ENCODE results near the gene HECTD1.
"Not testable (repeated sequence)": the region's sequence is repeated elsewhere in the genome, so short reads cannot be mapped to it uniquely, and the experiment has no call there.

HECTD1 gene

DNA sequence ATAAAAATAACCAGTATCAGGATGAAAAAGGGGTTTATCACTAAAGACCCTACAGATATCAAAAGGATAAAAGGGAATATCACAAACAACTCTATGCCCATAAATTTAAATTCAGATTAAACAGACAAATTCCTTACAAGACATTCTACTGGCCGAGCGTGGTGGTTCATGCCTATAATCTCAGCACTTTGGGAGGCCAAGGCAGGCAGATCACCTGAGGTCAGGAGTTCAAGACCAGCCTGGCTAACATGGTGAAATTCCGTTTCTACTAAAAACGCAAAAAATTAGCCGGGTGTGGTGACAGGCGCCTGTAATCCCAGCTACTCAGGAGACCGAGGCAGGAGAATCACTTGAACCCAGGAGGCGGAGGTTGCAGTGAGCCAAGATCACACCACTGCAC, 15.0 kb downstream of the HECTD1 start:
- not testable (repeated sequence) for DNase-seq

DNA sequence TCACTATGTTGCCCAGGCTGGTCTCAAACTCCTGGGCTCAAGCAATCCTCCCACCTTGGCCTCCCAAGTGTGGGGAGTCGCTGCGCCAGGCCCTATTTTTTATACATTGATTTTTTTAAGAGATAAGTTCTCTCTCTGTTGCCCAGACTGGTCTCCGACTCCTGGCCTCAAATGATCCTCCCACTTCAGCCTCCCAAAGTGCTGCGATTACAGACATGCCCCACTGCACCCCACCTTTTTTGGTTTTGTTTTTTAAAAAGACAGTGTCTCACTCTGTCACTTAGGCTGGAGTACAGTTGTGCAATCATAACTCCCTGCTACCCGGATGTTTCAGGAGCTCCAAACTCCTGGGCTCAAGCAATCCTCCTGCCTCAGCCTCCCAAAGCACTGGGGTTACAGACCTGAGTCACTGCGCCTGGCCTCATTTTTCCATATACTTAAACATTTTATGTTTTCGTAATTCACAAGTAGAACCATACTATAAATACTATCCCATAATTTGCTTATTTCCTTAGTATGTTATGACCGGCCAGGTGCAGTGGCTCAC, 16.8 kb downstream of the HECTD1 start:
- DNase-seq, result no peak

DNA sequence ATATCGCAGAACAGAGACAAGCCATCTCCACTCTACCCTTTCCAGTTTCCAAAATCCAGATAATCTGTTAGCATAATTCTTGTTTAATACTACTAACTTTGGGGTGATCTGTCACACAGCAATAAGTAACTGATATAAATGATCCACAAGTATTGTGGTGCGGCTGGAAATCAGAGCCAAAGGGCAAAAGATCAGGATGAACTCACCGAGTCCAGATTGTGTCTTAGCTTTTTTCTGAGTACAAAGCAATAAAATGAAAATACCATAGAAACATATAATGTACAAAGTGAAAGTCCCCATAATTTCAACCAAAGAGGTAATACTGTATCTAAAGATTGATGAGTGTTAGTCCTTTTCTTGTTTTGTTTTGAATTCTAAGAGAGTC, 17.4 kb downstream of the HECTD1 start:
- DNase-seq, result no peak

DNA sequence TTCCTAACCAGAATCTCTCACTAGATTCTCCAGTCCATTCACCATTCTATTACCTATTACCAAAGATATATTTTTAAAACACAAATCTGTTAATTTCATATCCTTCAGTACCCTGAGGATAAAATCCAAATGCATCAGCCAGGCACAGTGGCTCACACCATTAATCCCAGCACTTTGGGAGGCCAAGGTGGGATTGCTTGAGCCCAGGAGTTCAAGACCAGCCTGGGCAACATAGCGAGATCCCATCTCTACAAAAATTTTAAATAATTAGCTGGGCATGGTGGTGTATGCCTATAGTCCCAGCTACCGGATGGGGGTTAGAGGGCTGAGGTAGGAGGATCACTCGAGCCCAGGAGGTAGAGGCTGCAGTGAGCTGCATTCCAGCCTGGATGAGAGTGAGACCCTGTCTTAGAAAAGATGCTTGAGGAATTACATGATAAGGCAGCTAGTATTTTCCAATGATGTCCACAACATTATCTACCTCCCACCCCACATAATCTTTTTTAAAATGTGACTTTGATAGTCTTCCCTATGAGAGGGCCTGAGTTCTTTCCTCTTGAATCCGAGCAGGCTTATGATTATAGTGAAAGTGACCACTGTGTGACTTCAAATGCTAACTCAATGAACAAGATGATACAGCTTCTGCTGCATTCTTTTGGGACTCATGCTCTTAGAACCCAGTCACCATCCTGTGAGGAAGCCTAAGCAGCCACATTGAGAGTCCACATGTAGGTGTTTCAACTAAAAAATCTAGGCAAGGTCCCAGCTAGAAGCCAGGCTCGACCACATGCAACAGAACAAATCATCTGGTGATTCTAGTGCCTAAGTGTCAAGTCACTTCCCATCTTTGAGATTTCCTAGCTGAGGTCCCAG, 18.0 kb downstream of the HECTD1 start:
- DNase-seq, result no peak

DNA sequence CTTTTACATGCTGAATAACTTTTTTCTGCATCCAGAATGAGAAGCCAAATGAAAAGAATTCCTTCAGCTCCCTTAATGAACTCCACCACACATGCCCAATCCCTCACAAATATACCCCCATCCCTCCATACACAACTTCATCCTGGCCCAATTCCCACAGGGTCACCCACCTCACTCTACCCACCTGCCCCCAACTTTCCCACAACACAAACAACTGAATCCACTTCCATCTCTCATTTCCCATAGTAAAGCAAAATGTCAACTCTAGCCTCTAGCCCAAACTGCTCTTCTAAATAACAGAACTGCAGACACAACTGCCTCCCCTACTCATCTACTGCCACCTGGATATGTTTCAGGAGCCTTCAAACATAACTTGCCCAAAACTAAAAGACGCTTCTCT, 18.8 kb downstream of the HECTD1 start:
- DNase-seq, result no peak

DNA sequence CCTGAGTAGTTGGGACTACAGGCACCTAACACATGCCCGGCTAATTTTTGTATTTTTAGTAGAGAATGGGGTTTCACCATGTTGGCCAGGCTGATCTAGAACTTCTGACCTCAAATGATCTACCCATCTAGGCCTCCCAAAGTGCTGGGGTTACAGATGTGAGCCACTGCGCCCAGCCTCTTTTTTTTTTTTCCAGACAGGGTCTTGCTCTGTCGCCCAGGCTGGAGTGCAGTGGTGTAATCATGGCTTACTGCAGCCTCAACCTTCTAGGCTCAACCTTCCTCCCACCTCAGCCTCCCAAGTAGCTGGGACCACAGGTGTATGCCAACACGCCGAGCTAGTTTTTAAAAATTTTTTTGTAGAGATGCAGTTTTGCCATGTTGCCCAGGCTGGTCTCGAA, 25.6 kb downstream of the HECTD1 start:
- DNase-seq, result not testable (repeated sequence)

DNA sequence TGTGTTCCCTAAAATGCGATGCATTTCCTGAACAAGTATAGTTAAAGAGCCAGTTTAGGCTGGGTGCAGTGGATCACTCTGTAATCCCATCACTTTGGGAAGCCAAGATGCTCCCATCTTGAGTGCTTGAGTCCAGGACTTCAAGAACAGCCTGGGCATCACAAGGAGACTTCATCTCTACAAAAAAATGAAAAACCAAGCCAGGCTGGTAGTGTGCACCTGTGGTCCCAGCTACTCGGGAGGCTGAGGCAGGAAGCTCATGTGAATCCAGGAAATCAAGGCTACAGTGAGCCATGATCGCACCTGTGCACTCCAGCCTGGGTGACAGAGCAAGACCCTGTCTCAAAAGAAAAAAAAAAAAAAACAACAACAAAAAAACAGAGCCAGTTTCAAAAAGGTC, 26.3 kb downstream of the HECTD1 start:
- no peak for DNase-seq

DNA sequence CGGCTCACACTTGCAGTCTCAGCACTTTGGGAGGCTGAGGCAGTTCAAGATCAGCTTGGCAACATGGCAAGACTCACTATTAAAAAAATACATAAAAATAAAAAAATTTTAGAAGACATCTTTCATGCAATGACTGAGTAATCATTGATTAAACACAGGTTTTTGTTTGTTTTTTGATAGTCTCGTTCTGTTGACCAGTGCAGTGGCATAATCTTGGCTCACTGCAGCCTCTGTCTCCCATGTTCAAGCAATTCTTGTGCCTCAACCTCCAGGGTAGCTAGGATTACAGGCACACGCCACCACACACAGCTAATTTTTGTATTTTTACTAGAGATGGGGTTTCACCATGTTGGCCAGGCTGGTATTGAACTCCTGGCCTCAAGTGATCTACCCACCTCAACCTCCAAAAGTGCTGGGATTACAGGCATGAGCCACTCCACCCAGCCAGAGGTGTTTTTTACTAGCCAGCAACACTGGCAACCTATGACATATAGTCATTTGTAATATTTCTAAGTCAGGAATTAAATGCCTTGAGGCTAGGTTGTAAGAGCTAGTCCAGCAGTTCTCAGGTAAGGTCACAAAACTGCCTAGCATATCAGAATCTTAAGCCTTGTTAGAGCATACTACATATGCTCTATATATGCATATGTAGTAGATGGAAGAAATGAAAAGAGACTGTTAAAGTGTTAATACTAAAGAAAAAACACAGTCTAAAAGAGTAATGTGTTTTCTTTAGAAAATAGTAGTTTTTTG, 27.1 kb downstream of the HECTD1 start:
- DNase-seq, result no peak

DNA sequence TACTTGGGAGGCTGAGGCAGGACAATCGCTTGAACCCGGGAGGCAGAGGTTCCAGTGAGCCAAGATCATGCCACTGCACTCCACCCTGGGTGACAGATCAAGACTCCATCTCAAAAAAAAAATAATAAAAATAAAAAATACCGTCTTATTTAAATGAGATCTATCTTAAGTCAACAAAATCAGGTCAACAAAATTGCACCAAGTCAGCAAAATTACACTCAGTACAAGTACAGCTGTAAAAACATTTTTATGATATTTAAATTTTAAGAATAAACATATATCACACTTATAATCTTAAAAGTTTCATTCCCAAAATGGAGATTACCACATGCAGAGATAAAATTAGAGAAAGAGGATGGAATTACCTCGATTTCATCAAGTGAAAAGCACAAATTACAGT, 33.2 kb downstream of the HECTD1 start:
- no peak for DNase-seq

DNA sequence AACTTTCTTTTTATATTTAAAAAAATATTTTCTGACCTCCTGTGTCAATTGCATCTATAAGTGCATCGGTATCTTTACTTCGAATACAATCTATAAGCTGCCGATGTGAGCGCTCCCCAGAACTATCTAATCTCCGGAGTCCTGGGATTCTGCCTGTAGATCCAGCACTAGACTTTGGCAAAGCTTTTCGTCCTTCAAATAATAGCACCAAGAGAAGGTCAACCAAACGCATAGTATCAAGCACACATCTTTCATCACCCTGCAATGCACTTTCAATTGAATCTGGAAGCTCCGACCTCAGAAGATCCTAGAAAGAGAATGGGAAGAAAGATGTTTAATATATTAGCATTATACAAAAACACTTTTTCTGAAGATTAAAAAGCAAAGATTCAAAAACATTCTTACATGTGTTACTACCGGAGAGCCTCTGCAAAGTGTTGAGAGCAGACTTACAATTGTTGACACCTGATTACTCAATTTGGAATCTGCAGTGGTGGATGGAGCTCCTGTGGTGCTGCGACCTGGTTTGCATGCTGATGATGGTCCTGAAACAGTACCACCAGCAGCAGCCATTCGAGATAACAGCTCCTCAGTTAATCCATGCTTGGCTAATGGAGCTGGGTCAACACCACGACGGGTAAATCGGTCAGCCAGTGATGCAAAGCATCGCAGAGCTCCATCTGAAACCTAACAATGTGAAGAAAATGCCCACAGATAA, 34.3 kb downstream of the HECTD1 start:
- no peak for DNase-seq

DNA sequence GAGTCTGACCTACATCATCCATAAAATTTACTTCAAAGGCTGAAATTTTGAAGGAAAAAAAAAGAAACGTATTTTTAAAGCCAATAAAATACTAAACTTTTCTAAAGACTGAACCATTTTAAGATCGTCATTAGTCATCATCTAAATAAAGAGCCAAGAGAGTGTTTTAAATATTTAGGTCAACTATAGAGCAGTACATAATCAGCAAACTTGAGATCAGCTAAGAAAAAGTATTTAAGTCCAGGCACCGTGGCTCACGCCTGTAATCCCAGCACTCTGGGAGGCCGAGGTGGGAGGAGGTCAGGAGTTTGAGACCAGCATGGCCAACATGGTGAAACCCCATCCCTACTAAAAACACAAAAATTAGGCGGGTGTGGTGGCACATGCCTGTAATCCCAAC, 35.5 kb downstream of the HECTD1 start:
- no peak for DNase-seq

DNA sequence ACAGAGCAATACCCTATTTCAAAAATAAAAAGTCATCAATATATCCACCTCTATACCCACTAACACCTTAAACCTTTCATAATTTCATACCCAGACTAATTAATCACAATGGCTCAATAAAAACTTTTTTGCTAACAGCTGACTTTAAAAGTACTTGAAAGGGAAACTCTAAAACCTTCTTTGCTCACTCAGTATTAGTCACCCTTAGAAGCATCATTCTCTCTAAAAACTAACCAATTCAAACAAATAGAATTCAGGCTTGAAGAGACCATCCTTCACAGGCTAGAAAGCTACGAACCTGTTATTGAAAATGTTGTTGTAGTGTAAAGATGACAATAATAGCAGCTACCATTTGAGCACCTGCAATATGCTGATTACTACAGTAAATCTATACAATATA, 37.2 kb downstream of the HECTD1 start:
- no peak for DNase-seq

DNA sequence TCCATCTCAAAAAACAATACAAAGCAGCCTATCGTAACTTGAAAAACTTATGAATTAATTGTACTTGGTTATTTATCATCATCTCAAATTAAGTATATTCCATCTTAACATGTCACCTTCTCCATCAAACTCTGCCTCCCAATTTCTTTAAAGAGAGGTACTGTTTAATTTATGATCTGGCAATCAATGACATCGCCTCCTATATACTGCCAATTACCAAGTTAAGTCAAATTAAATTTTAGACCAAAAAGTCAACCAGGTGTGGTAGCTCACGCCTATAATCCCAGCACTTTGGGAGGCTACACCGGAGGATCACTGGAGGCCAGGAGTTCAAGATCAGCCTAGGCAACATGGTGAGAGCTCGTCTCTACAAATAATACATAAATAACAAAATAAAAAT, 37.7 kb downstream of the HECTD1 start:
- no peak for DNase-seq

DNA sequence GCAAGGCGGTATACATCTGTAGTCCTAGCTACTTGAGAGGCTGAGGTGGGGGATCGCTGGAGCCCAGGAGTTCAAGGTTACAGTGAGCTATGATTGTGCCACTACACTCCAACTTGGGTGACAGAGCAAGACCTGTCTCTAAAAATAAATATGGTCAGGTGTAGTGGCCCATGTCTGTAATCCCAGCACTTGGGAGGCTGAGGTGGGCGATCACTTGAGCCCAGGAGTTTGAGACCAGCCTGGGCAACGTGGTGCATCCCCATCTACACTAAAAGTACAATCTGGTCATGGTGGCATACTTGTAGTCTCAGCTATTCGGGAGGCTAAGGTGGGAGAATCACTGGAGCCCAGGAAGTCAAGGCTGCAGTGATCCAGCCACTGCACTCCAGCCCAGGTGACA, 40.6 kb downstream of the HECTD1 start:
- DNase-seq, result no peak

DNA sequence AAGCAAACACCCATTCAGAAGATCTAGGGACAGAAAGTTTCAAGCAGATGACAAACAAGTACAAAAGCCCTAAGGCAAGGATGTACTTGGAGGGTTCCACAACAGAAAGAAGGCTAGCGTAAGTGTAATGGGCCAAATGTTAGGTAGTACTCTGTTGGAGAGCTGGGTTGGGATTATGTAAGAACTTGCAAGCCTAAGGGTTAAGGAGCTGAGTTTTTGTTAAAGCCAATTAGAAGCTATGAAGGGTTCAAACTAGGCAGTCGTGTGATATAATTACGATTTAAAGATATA, 41.4 kb downstream of the HECTD1 start:
- no peak for DNase-seq

DNA sequence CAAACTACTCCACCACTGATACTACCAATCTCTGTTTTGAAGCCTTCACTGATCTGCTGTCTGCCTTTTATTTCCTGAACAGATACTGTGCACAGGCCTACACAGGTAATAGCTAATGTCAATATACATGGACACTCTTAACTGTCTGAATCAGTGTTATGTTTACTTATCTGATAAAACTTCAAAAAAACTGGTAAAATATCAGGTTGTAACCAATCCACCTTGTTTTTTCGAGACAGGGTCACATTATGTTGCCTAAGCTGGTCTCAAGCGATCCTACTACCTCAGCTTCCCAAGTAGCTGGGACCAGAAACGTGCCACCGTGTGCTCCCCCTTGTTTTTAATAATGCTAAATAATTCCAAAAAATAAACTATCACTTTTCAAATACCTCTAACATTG, 43.5 kb downstream of the HECTD1 start:
- no peak for DNase-seq

DNA sequence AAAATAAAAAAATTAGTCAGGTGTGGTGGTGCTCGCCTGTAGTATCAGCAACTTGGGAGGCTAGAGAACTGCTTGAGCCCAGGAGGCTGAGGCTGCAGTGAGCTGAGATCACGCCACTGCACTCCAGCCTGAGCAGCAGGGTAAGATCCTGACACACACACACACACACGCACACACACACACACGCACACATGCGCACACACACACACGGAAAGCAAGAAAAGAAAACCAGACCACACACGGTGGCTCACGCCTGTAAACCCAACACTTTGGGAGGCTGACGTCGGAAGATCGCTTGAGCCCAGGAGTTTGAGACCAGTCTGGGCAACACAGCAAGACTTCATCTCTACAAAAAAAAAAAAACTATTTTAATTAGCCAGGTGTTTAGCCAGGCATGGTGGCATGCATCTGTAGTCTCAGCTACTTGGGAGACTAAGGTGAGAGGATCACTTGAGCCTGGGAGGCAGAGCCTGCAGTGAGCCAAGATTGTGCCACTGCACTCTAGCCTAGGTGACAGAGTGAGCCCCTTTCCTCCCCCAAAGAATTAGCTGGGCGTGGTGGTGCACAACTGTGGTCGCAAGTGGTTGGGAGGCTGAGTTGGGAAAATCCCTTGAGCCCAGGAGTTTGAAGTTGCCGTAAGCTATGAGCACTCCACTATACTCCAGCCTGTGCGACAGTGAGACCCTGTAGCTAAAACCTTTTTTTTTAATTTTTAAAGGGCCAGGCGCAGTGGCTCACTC, 44.5 kb downstream of the HECTD1 start:
- no peak for DNase-seq

DNA sequence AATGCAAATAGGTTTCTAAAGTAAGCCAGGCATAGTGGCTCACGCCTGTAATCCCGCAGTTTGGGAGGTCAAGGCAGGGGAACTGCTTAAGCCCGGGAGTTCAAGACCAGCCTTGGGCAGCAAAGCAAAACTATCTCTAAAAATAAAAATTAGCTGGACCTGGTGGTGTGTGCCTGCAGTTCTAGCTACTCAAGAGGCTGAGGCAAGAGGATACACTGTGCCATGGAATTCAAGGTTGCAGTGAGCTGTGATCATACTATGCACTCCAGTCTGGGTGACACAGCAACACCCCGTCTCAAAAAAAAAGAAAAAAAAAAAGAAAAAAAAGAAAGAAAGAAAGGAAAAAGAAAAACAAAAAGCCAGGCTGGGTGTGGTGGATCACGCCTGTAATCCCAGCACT, 46.3 kb downstream of the HECTD1 start:
- no peak for DNase-seq

DNA sequence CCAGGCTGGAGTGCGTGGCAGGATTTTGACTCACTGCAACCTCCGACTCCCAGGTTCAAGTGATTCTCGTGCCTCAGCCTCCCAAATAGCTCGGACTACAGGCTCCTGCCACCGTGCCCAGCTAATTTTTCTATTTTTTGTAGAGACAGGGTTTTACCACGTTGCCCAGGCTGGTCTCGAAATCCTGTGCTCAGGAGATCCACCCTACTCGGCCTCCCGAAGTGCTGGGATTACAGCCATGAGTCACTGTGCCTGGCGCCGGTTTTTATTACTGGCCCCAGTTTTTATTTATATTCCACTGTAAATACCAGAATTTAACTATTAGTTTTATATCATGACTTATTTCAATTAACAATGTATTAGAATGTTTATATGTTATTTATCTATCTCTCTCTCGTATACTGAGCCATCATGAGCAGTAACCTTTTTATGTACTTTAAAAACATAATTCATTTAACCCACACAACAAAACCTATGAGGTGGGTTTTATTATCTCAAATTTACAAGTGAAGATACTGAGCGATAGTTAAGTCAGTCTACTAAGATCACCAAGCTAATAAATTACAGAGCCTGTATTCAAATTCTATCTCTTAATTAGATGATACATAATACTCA, 47.8 kb downstream of the HECTD1 start:
- no peak for DNase-seq

DNA sequence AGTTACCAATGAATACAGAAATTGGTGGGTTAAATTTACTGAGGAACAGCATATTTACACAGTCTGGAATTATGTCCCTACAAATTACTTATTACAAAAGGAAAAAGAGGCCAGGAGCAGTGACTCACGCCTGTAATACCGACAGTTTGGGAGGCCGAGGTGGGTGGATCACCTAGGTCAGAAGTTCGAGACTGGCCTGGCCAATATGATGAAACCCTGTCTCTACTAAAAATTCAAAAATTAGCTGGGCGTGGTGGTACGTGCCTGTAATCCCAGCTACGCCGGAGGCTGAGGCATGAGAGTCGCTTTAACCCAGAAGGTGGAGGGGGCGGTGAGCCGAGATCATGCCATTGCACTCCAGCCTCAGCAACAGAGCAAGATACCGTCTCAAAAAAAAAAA, 52.6 kb downstream of the HECTD1 start:
- no peak for DNase-seq

DNA sequence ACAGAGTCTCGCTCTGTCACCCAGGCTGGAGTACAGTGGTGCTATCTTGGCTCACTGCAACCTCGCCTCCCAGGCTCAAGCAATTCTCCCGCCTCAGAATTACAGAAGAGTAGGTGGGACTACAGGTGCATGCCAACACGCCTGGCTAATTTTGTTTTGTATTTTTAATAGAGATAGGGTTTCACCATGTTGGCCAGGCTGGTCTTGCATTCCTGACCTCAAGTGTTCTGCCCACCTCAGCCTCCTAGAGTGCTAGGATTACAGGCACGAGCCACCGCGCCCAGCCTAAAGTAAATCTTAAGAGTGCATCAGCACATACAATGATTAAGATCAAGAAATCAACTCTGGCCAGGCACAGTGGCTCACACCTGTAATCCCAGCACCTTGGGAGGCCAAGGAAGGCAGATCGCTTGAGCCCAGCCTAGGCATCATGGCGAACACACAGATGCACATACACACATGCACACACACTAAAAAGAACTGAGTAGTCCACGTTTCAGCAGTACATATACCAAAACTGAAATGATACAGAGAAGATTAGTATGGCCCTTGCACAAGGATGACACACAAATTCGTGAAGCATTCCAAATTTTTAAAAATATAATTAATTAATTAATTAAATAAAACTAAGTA, 65.0 kb downstream of the HECTD1 start:
- no peak for DNase-seq

DNA sequence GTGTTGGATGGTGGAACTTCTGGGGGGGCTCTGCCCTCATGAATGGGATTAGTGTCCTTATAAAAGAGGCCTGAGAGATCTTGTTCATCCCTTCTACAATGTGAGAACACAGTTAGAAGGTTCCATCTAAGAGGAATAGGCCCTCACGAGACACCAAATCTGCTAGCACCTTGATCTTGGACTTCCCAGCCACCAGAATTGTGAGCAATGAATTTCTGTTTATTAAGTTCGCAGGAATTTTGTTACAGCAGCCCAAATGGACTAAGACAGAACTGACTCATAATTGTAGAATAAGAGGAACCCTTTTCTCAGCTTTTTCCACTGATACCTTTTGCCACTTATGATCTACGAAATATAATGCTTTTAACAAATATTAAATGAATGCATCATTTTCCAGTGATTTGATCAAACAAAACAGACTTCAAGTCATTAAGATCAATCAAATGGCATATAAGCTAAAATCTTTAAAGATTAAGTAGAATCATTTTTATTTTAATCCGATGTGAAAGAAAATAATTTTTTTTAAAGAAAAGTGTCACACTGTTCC, 68.2 kb downstream of the HECTD1 start:
- DNase-seq, result no peak

Measured in suppressor macrophage treated with lipopolysaccharide for 1 hour (primary cell).